Breast epithelium (tissue), 3 donors: ENCODE results near the gene PHB1.

Source experiments
- POLR2A ChIP-seq: fragments of 450-650 bp; IDR thresholded peaks from one replicate; pipeline ENCODE4 v1.6.1; 2016; ENCODE audit warnings: antibody characterized with exemption, mild to moderate bottlenecking, moderate library complexity
- TF ChIP-seq, protein P1 (sequence below), 3 donors: fragments of 450-650 bp; IDR thresholded peaks; one replicate each; pipeline ENCODE4 v1.5.1; 2016 to 2017; ENCODE audit warnings: antibody characterized with exemption in 3 of 3, mild to moderate bottlenecking in 3 of 3, moderate library complexity in 3 of 3

GRCh38 chr17:49452661-49453060 is 38.0 kb upstream of the PHB1 start:
- TF ChIP-seq, protein P1, sequence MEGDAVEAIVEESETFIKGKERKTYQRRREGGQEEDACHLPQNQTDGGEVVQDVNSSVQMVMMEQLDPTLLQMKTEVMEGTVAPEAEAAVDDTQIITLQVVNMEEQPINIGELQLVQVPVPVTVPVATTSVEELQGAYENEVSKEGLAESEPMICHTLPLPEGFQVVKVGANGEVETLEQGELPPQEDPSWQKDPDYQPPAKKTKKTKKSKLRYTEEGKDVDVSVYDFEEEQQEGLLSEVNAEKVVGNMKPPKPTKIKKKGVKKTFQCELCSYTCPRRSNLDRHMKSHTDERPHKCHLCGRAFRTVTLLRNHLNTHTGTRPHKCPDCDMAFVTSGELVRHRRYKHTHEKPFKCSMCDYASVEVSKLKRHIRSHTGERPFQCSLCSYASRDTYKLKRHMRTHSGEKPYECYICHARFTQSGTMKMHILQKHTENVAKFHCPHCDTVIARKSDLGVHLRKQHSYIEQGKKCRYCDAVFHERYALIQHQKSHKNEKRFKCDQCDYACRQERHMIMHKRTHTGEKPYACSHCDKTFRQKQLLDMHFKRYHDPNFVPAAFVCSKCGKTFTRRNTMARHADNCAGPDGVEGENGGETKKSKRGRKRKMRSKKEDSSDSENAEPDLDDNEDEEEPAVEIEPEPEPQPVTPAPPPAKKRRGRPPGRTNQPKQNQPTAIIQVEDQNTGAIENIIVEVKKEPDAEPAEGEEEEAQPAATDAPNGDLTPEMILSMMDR (IDR thresholded peaks at IDR 0.05) = no peak
- no peak for TF ChIP-seq POLR2A
